HepG2 (cell line): ENCODE data around the gene PYGO2. TPM values are rescaled to one million over a fixed set of nuclear protein-coding genes. Genes with fewer than 3 reads are reported as not detected.

Source experiments
- BORCS8-MEF2B ChIP-seq: sonication (generic); formaldehyde crosslinking; IDR thresholded peaks from 2 replicates; pipeline ENCODE4 v1.8.0; 2022; ENCODE audit warnings: mild to moderate bottlenecking, missing genetic modification reagents
- KAT7 ChIP-seq: IDR thresholded peaks from 2 replicates; pipeline ENCODE4 v1.6.1; 2018; ENCODE audit warnings: borderline replicate concordance, missing compliant biosample characterization
- RBFOX2 ChIP-seq: fragments of 200-400 bp; formaldehyde crosslinking; IDR thresholded peaks from 2 replicates; pipeline ENCODE4 v1.6.1; 2017; ENCODE audit warnings: low read depth, mild to moderate bottlenecking, low read length
- SNAI1 ChIP-seq: sonication (generic); formaldehyde crosslinking; IDR thresholded peaks from 2 replicates; pipeline ENCODE4 v1.5.0; 2020; ENCODE audit warnings: mild to moderate bottlenecking, missing genetic modification reagents, borderline replicate concordance
- TCF12 ChIP-seq, 2 experiments: fragments of 450-650 bp in 1 of 2; sonication (generic) in 1 of 2; formaldehyde crosslinking in 1 of 2; IDR thresholded peaks; 2 replicates each; pipeline versions ENCODE4 v1.6.1 to v1.8.0; 2017 to 2022; ENCODE audit warnings: antibody characterized with exemption in 1 of 2, mild to moderate bottlenecking in 1 of 2, missing genetic modification reagents in 1 of 2, moderate library complexity in 1 of 2
- TFE3 ChIP-seq: IDR thresholded peaks from 2 replicates; pipeline ENCODE4 v1.6.1; 2016
- ZNF574 ChIP-seq: sonication (generic); formaldehyde crosslinking; IDR thresholded peaks from 2 replicates; pipeline ENCODE4 v1.4.0; 2020; ENCODE audit warnings: missing genetic modification reagents
- ZNF703 ChIP-seq: sonication (generic); formaldehyde crosslinking; IDR thresholded peaks from 2 replicates; pipeline ENCODE4 v1.5.1; 2020; ENCODE audit warnings: missing genetic modification reagents, mild to moderate bottlenecking, moderate library complexity, borderline replicate concordance
- ZNF800 ChIP-seq: sonication (generic); formaldehyde crosslinking; IDR thresholded peaks from 2 replicates; pipeline ENCODE4 v1.4.0; 2020; ENCODE audit warnings: missing genetic modification reagents
- polyA plus RNA-seq, 8 experiments: library from polyadenylated mRNA; depleted of rRNA in 3 of 8; stranded (reverse) in 7 of 8; unstranded in 1 of 8; fragments of >200 nt; fragmentation: Illumina TruSeq in 4 of 8; extraction: Trizol in 4 of 8; gene quantifications; 2 replicates each; pipeline versions ENCODE4 v1.2.1 to v1.2.3, GENCODE V29; 2011 to 2016; ENCODE audit warnings: low read depth in 4 of 8, missing spikeins in 1 of 8, mixed read lengths in 1 of 8; ENCODE audit not compliant: insufficient read depth in 1 of 8
- total RNA-seq, 5 experiments: library from RNA; depleted of rRNA; stranded (reverse); fragments of >200 nt; fragmentation: Illumina TruSeq; extraction: Trizol; gene quantifications; 2 replicates each; pipeline ENCODE4 v1.2.3, GENCODE V29; 2016; ENCODE audit warnings: low read depth in 1 of 5

PYGO2 gene
- total and polyA plus RNA-seq, 2 of the 13 experiments (the other 11 are each of a cell fraction or from before 2014, with no cell fraction given) = 20.3 to 21.8 TPM

- TF ChIP-seq TFE3 (CRISPR knock-in tag) = 0 out of 2 replicates have a peak, but pooled peaks have one; percentile 3
- TF ChIP-seq ZNF800 (CRISPR knock-in tag) = no peak
- 0 out of 2 replicates have a peak, but pooled peaks have one; percentile 41 for TF ChIP-seq SNAI1 (CRISPR knock-in tag)
- TF ChIP-seq TCF12 (IDR thresholded peaks at IDR 0.05) = no peak
- no peak for TF ChIP-seq TCF12 (CRISPR knock-in tag; IDR thresholded peaks at IDR 0.05)
- peak; percentile 39; the same call in 1 of the 2 replicates for TF ChIP-seq RBFOX2
- no peak for TF ChIP-seq ZNF703
- 0 out of 2 replicates have a peak, but pooled peaks have one; percentile 20 for TF ChIP-seq BORCS8-MEF2B (CRISPR knock-in tag)
- 0 out of 2 replicates have a peak, but pooled peaks have one; percentile 62 for TF ChIP-seq KAT7 (CRISPR knock-in tag)
- TF ChIP-seq ZNF574 = peak; percentile 35; the same call in 1 of the 2 replicates
Measured at GRCh38 chr1:154975409-154976059, 14.0 kb upstream of the PYGO2 start (continued).
